Fibroblast of lung (primary cell): ENCODE results near the gene LY6G6C.

Experiments used
- CTCF ChIP-seq, 2 donors: IDR thresholded peaks in 1 of 2; conservative IDR thresholded peaks in 1 of 2; 1 replicate in 1 of 2; 2 replicates in 1 of 2; pipeline ENCODE4 v1.5.1; 2011 to 2012; ENCODE audit warnings: low read length in 2 of 2, control low read depth in 1 of 2, inconsistent platforms in 1 of 2, low read depth in 1 of 2, mild to moderate bottlenecking in 1 of 2
- EZH2 ChIP-seq: IDR thresholded peaks from 2 replicates; pipeline ENCODE4 v1.5.1; 2012; ENCODE audit warnings: low read length, control low read depth, mild to moderate bottlenecking; ENCODE audit errors: missing control alignments

DNA sequence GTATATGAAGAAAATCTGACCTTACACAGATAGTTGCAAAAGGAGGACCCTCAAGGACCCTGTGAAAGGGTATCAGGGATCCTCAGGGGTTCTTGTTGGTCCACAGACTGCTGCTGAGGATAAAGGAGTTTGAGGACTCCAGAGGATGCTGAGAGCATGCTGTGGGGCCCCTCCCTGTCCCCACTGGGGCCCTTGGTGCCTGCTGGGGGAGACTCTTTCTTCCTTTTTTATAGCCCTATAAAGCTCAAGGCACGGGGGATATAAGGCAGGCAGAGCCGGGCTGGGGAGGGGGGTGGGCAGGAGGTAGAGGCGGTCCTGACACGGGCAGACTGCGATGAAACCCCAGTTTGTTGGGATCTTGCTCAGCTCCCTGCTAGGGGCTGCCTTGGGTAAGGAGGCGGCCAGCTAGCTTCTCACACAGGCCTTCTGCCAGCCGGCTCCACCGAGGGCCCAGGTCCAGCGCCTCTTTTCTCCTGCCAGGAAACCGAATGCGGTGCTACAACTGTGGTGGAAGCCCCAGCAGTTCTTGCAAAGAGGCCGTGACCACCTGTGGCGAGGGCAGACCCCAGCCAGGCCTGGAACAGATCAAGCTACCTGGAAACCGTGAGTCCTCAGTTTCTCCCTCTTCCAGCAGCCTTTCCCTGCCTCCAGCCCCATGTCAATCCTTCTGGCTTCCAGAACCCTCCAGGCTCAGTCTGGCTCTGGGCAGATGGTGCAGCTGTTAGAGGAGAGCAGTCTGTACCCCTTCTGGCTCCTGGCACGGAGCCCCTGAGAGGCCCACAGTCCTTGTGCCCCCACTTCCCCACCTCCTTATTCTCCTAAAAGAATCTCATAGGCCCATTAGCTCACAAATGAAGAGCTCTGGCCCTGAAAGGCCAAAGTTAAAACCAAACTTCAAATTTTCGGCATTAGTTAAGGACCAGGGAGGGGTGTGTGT, 6.3 kb downstream of the LY6G6C start, which contains the start of gene LY6G6D:
- no peak for TF ChIP-seq CTCF (conservative IDR thresholded peaks at IDR 0.05 in 1 of 2, IDR thresholded peaks at IDR 0.05 in 1 of 2; ENCODE audit: low read depth in 1 of 2, low read length in 2 of 2)
- no peak for TF ChIP-seq EZH2
